ENCODE data around the gene IFT22.

DNA sequence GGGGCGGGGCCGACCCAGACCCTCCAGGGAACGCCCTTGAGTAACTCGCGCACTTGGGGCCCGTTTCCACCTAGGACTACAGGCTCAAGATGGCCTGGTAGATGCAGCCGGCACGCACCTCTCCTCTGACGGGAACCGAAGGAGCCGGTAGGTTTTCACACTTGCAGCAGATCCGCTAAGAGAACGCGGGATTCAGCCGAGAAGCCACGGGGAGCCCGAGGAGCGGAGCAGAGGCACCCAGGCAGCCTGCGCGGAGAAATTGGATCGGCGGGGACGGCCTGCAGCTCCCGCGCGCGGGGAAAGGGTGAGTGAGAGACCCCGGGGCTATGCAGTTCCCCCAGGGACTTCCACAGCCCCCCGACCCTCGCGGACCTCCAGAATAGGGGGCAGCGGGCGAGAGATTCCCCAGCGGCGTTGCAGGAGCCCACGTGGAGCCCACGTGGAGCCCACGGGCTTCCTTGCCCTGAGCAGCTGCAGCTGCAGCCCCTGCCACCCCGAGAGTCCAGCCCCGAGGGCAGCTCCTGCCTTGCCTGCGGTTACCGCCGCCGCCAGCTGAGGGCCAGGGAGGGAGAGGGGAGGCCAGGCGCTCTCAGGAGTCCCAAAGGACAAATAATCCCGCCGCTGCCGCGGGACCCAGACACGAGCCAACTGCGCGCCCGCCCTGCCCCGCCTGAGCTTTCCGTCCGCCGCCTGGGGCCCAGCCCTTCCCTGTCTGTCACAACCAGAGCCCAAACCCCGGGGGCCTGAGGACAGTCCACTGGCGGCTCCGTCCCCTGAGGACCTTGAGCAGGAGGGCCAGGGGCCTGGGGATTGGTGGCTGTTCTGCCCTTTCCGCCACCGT lies 13.1 kb downstream of the IFT22 start:
- TF ChIP-seq POLR2A (IDR thresholded peaks at IDR 0.05) (no peak), POLR2AphosphoS5 (IDR thresholded peaks at IDR 0.05) (no peak)
- TF ChIP-seq, protein P1, sequence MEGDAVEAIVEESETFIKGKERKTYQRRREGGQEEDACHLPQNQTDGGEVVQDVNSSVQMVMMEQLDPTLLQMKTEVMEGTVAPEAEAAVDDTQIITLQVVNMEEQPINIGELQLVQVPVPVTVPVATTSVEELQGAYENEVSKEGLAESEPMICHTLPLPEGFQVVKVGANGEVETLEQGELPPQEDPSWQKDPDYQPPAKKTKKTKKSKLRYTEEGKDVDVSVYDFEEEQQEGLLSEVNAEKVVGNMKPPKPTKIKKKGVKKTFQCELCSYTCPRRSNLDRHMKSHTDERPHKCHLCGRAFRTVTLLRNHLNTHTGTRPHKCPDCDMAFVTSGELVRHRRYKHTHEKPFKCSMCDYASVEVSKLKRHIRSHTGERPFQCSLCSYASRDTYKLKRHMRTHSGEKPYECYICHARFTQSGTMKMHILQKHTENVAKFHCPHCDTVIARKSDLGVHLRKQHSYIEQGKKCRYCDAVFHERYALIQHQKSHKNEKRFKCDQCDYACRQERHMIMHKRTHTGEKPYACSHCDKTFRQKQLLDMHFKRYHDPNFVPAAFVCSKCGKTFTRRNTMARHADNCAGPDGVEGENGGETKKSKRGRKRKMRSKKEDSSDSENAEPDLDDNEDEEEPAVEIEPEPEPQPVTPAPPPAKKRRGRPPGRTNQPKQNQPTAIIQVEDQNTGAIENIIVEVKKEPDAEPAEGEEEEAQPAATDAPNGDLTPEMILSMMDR (IDR thresholded peaks at IDR 0.05), result no peak

Measured in breast epithelium (tissue), 3 donors.